Stimulated activated CD4-positive, alpha-beta T cell treated with anti-CD3 and anti-CD28 coated beads, Interleukin-15, amount 100 ng/mL, for 24 hours (primary cell): ENCODE data around the gene ZPBP2.
"Not testable (repeated sequence)": the region's sequence is repeated elsewhere in the genome, so short reads cannot be mapped to it uniquely, and the experiment has no call there.

Experiments
- DNase-seq: peaks from one replicate; pipeline ENCODE4 v3.0.0-alpha.2; 2020

Gene ZPBP2

GRCh38 chr17:39855911-39856649 is 11.9 kb upstream of the ZPBP2 start:
- not testable (repeated sequence) for DNase-seq

- no peak for DNase-seq
Observed at GRCh38 chr17:39861235-39861634, 6.8 kb upstream of the ZPBP2 start.

DNA sequence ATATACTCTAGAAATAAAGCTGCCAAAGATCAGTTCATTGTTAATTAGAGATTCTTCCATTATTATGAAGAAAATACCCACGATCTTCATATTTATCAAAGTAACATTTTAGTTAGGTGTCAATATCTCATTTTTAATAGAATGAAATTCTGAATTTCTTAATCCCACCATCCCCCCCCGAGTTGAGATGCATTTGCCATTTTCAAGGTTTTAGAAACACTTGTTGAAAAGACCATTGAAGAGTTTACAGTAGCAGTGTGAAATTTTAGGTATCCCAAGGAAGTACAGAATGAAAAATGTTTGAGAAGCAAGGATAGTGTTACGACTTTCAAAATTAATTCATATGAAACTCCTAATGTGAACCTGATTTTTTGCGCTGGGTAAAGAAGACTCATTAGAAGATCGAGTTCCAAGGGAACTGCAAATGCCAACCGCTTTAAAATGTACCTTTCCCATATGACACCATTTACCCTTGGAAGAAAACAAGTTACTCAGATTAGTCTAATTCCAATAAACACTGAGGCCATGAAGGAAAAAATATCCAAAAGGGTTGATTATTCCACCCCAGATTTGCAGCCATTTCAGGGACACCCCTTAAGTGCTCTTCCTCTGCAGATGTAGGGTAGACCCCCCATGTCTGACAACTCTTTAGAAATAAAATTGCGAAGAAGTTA is 4.6 kb upstream of the ZPBP2 start:
- no peak for DNase-seq

DNA sequence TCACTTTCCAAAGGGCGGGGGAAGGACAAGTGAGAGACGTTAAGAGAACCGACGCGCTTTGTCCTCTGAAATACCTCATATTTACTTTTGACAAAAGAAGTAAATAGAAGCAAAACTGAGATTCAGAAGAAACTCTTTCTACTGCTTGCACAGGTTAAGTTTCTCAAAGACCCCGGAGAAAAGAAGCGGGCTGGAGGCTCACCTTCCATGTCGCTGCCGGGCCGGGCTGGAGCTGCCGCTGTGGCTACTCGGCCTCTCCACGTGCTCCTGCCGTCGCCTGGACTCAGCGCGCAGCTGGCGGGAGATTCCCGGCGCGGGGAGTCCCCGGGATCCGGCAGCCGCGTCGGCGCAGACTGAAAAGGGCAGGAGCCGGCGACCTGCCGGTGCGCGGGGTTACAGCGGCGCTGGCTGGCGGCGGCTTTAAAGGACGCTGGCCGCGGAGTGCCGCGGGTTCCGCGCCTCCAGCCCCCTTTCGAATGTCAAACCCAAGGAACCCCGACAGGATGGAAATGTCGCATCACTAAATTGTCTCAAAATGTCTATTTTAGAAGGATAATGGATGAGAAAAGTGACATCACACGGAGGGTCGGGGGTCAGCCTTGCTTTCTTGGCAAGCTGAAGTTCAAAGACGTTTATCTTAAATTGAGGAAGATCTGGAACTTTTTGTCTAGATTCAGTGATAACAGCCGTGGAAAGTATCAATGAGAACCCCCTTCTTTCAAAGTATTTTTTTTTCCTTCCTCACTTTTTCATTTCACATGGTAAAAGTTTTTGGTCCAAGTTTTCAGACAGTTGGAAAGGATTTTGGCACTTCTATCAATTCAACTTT is 3.9 kb upstream of the ZPBP2 start, which contains the start of gene IKZF3:
Gene IKZF3, minus strand, starts transcription at position 395 of the 829 bp plus-strand sequence. Its CDS starts 186 bp downstream, at position 209.
- peak; percentile 90 for DNase-seq

GRCh38 chr17:39866013-39866730 is 1.8 kb upstream of the ZPBP2 start:
- DNase-seq = no peak

DNA sequence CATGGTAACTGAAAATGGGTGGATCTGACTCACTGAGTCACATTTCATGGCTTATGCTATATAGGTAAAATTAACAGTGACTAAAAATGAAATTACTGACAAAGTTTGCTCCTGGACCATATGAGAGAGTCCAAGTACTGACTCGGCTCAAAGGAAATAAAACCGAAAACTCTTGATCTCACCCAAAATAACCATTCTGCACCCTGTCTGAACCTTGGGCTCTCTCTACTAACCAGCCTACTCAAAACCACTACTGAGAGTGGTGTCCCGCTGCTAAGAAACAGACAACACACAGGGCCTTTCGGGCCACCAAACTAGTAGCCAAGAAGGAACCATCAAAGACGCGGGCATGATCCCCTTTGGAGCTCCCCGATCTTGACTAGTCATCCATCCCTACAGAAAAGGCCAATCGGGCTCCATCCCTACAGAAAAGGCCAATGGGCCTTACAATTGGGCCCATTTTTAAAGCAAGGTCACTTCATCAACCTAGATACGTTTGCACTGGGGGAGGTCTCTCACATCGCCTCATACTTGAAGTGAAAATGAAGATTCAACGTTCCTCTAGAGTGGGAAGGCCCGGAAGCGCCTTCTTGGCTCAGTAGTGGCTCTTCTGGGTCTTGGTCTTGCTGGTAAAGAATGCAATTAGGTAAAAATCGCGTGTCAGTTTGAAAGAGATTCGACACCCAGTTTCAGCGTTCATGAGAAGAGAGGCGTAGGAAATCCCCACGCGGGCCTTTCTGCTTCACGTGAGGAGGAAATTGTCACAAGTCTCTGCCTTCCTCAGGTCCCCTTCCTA is 720 bp upstream of the ZPBP2 start:
- peak; percentile 78 for DNase-seq

GRCh38 chr17:39868554-39868942 is 546 bp downstream of the ZPBP2 start:
- DNase-seq = no peak

DNA sequence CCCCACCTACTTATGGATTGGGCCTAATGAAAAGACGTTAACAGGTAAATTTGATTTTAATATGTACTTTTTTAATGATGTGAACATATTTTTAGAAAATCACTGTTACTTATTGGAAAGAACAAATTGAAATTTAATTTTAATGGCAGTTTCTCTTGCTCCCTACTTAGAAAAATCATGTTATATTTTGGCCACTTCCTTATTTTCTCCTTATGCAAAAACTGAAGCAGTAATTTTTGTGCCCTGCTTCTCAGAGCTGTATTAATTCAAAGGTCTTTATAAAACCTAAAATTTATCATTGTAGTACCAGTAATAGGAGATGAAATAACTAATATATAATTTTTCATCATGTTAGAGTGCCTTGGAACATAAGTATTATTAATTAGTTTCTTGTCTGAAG is 2.8 kb downstream of the ZPBP2 start:
- no peak for DNase-seq

DNA sequence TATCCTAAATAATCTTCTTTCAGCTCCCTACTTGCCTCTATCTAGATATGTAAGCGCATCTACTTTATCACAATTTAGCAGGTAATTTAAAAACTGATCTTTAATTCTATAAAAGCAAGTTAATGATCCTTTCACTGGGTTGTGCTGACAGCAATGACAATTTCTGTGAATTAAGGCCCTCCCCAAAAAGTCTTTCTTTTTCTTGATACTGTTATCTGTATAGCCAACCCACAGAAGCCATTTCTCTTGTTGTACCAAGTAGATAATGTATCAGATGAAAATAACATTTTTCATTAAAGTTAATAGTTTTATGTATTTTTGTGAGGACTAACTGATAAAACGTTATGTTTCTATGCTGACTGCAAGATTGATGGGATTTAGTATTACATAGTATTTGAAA is 3.8 kb downstream of the ZPBP2 start:
- DNase-seq = no peak

DNA sequence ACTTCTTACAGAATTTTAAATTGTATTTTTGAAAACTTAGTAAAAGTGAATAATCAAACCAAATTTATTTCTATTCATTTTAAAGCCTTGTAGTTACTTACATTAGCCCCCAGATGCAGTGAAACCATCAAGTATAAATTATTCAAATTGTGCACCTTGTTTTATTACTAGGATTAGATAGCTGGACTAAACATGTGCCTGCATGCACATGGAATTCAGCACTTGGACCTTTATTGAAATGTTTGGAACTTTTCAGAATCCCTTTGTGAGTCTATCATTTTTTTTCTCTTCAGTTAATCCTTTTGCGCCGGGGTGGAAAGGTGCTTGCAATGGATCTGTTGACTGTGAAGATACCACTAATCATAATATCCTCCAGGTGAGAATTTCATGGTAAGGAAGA is 4.7 kb downstream of the ZPBP2 start:
- DNase-seq = no peak

- not testable (repeated sequence) for DNase-seq
Observed at GRCh38 chr17:39886102-39886501, 18.1 kb downstream of the ZPBP2 start.

DNA sequence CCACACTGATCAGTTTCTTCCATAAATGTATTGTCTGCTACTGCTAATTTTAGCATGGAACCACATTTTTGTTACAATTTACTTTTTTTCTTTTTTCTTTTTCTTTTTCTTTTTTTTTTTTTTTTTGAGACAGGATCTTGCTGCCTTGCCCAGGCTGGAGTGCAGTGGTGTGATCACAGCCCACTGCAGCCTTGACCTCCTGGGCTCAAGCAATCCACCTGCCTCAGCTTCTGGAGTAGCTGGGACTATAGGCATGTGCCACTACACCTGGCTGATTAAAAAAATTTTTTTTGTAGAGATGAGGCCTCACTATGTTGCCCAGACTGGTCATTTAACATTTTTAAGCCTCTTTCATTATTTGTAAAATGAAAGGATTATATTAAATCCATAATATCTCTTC is 19.1 kb downstream of the ZPBP2 start:
- DNase-seq = no peak

DNA sequence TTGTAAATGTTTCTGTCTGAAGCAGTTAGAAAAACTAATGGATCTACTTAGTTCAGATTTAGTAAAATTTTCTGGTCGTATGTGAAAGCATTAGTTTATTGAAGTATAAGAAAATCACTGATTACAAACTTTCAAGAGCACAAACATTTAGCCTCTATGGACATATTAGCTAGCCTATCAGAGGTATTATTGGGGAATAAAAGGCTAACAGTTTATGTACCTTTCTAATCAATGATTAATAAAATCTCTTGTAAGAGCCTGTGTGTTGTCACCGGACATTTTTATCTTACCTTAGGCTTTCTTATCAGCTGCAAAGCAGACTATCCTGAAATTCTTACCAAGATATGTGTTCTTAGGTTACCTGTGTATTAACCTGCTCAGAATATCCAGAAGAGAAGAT is 21.2 kb downstream of the ZPBP2 start:
- no peak for DNase-seq

DNA sequence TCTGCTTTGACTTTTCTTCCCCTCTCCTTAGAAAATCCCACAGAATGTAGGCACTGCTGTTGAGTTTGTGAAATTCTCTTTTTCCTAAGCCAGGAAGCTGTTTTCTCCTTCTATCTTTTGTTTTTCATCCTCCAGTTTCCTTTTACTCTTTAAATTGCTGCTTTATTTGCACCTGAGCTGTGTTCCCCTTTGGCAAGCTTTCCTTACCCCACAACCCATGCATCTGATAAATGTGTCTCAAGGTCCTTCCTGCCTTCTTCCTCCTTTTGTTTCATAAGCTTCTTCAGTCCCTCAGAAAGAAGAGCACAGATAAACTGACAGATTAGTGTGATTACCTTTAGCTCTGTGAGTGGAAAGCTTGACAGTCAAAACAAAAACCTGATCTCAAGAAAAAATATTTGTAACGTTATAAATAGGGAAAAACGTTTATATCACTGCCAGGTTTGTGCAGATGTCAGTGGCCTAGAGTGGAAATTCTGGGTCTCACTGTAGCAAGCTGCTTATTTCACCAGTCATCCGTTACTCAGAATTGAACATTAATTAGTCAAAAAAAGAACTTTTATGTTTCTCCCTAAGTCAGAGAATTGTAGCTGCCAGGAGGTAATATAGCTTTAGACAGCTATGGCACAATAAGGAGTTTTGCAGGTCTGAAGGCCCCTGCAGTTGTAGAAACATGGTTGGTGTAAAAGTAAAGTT is 26.8 kb downstream of the ZPBP2 start:
- no peak for DNase-seq

DNA sequence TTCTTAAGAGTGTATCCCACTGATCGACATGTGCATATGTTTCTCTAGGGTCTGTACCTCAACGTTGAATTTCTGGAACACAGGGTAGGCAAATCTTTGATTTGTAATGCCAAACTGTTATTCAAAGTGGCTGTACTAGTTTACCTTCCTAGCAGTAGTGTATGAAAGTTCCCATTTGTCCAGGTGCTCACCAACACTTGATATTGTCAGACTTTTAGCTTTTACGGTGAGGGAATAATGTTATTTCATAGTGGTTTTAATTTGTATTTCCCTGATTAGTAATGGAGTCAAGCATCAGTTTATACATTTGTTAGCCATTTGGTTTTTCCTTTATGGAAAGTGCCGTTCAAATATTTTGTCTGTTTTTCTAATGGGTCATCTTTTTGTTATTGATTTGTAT is 30.1 kb downstream of the ZPBP2 start:
- no peak for DNase-seq

- DNase-seq = no peak
Observed at GRCh38 chr17:39899215-39899614, 31.2 kb downstream of the ZPBP2 start.

- DNase-seq = not testable (repeated sequence)
Observed at GRCh38 chr17:39902027-39902426, 34.0 kb downstream of the ZPBP2 start.

DNA sequence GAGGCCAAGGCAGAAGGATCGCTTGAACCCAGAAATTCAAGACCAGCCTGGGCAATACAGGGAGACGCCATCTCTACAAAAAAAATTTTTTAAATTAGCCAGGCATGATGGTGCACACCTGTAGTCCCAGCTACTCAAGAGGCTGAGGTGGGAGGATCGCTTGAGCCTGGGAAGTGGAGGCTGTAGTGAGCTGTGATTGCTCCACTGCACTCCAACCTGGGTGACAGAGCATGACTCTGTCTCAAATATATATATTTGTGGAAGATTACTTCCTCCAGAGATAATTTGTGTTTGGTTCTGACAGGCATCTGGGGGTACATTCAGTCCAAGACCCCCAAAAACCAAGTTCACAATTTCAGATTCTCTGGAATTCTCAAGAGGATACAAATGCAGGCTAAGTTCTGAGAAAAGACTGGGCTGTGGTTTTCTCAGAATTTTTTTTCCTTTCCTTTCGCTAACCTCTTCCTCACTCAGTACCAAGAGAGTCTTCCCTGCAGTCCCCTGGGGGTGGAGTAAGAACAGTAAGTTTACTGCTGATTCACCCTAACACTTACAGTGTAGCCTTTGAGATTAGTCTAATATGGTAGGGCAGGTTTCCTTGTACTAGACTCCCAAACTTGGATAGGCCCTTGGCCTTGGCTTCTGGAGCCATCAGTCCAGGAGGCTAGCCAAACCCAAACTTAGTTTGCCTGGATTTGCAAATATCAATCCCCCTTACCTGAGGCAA is 35.3 kb downstream of the ZPBP2 start:
- DNase-seq = no peak

DNA sequence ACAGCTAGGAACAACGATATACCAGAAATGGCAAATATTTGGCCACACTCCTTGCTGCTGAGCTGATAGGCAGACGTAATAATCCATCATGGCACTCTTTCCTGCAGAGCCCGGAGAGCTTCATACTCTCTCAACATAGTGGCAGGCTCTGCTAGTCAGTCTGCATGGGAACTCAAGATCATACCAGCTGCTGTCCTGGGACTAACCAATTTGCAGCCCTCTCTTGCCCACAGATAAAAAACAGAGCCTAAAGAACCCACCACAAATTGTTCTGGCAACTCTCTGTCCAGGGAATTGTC is 36.9 kb downstream of the ZPBP2 start:
- no peak for DNase-seq

DNA sequence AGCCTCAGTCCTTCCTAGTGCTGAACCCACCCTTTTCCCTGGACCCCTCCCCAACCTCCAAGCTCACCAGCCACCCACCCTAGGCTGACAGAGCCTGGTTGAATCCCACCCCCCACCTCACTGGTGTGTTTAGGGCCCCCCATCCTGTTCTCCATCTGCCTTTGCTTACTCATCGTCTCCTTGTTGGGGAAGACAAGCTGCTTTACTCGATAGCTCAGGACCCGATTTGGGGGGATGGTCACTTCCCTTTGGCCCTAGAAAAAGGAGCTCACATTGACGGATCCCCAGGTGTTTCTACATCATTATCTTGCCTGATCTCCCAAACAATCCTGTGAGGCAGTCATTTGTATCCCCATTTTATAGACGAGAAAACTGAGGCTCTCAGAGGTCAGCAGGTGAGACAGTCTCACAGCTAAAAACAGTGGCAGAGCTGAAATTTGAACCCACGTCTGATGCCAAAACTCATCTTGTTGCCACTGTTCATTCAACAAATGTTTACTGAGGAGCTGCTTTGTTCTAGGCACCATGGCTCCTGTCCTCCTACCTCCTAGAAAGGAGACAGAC is 40.9 kb downstream of the ZPBP2 start:
- DNase-seq = no peak

GRCh38 chr17:39913989-39914388 is 46.0 kb downstream of the ZPBP2 start:
- no peak for DNase-seq
